GM19043 (cell line): ENCODE data around the gene SYNPO.

Source experiments
- ATAC-seq: cut with Tn5 transposase; IDR thresholded peaks from one replicate; pipeline ENCODE4 v1.9.1; 2021; ENCODE audit warnings: low read depth; ENCODE audit not compliant: unreplicated experiment

Gene SYNPO

GRCh38 chr5:150640311-150641005 is at the start of gene SYNPO:
TSS of gene SYNPO (plus strand) at chr5:150640660. CDS start at chr5:150648276, 7,616 bp downstream.
- no peak for ATAC-seq

- ATAC-seq, result no peak
These were observed 49.3 kb upstream of the SYNPO start for GRCh38 chr5:150590979-150591695.

- ATAC-seq, result no peak
These were observed 46.9 kb upstream of the SYNPO start for GRCh38 chr5:150593593-150593992.

- ATAC-seq, result no peak
These were observed 46.5 kb upstream of the SYNPO start for GRCh38 chr5:150593996-150594395.

- no peak for ATAC-seq
These were observed 44.9 kb upstream of the SYNPO start for GRCh38 chr5:150595466-150596031.

GRCh38 chr5:150596313-150596712 is 44.1 kb upstream of the SYNPO start:
- ATAC-seq, result no peak

GRCh38 chr5:150596826-150597225 is 43.6 kb upstream of the SYNPO start:
- no peak for ATAC-seq

- ATAC-seq, result no peak
These were observed 42.5 kb upstream of the SYNPO start for GRCh38 chr5:150598006-150598405.

- ATAC-seq, result no peak
These were observed 41.6 kb upstream of the SYNPO start for GRCh38 chr5:150598821-150599273.

- ATAC-seq, result no peak
These were observed 41.2 kb upstream of the SYNPO start for GRCh38 chr5:150599281-150599680.

GRCh38 chr5:150599917-150600511 is 40.4 kb upstream of the SYNPO start:
- ATAC-seq, result no peak

GRCh38 chr5:150600616-150601490 is 39.6 kb upstream of the SYNPO start:
- no peak for ATAC-seq

GRCh38 chr5:150601491-150602345 is 38.7 kb upstream of the SYNPO start:
- ATAC-seq, result no peak

GRCh38 chr5:150603052-150603451 is 37.4 kb upstream of the SYNPO start:
- no peak for ATAC-seq

GRCh38 chr5:150603491-150603890 is 37.0 kb upstream of the SYNPO start:
- no peak for ATAC-seq

- ATAC-seq, result no peak
These were observed 36.5 kb upstream of the SYNPO start for GRCh38 chr5:150604010-150604409.

GRCh38 chr5:150604894-150605440 is 35.5 kb upstream of the SYNPO start:
- no peak for ATAC-seq

- ATAC-seq, result no peak
These were observed 34.9 kb upstream of the SYNPO start for GRCh38 chr5:150605546-150605945.

- ATAC-seq, result no peak
These were observed 34.0 kb upstream of the SYNPO start for GRCh38 chr5:150606476-150606875.
